ENCODE measurements around the gene COG5.

GRCh38 chr7:107506674-107507339 lies 56.9 kb downstream of the COG5 start:
- TF ChIP-seq CTCF (IDR thresholded peaks at IDR 0.05) (no peak), POLR2A (IDR thresholded peaks at IDR 0.05) (no peak)
